ENCODE data around the gene HHLA2.

Gene HHLA2

GRCh38 chr3:108391917-108392593 lies 95.7 kb downstream of the HHLA2 start:
- no peak overlapping the region for H3K4me3 ChIP-seq (ENCODE audit: low read depth, low read length)

DNA sequence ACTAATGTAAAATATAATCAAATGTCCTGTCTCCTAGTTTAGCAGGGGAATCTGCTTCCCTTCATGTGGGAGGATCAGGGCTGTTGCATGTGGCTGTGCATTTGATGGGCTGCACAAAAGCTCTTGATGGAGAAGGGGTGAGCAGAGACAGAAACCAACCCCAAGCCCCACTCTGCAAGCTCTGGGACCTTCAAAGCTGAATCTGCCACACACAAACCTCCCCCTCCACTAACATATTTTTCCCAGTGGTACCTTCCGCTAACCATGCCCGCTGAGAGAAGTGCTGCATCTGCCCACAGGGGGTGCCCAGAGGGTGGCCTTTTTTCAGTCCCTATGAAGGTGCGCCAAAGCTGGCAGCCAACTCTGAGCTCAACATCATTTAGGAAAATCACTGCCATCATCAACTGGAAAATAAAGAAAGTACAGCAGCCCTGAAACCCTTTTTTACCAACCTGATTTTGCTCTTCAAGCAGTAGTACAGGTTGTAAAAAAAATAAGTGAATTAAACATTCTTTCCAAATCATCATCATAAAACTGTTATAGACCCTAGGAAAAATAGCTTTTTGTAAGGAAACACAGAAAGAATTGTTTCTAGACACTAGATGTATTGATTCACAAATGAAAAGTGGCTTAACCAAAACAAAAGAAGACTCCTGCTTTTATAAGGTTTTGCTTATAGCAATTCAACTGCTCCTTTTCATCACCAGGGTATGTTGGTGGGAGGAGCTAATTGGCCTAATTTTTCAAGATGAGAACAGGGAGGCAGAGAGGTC lies 97.0 kb downstream of the HHLA2 start:
- no peak overlapping the region for H3K4me3 ChIP-seq (ENCODE audit: low read depth, low read length)

GRCh38 chr3:108394016-108394415 lies 97.7 kb downstream of the HHLA2 start:
- H3K4me3 ChIP-seq (ENCODE audit: low read depth, low read length), result no peak overlapping the region

DNA sequence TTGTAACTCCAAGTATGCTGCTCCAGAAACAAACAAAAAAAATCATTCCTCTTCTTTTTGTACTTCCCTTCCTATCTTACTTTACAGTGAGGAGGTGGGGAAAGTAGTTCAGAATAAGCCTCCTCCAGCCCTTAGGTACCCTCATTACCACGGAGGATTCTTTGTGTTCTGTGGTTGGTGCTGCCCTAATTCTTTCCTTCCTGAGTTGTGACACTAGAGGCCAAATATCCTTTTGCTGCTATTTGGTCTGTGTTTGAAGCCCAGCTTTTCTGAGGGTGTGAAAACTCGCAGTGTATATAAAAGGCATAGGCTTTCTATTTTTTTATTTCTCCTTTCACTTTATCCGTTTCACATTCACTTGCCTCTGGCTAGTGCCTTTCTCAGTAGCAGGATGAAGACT lies 98.2 kb downstream of the HHLA2 start:
- no peak overlapping the region for H3K4me3 ChIP-seq (ENCODE audit: low read depth, low read length)

DNA sequence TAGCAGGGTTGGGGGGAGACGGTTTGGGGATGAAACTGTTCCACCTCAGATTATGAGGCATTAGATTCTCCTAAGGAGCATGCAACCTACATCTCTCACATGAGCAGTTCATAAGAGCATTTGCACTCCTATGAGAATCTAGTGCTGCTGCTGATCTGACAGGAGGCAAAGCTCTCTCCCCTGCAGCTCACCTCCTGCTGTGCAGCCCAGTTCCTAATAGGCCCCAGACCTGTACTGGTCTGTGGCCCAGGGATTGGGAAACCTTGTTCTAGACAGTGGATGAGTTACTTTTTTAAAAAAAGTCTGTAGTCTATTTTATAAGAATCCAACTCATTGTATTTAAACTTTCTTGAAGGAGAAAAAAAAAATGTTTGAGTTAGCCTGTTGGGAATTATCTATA lies 100.0 kb downstream of the HHLA2 start:
- no peak overlapping the region for H3K4me3 ChIP-seq (ENCODE audit: low read depth, low read length)

DNA sequence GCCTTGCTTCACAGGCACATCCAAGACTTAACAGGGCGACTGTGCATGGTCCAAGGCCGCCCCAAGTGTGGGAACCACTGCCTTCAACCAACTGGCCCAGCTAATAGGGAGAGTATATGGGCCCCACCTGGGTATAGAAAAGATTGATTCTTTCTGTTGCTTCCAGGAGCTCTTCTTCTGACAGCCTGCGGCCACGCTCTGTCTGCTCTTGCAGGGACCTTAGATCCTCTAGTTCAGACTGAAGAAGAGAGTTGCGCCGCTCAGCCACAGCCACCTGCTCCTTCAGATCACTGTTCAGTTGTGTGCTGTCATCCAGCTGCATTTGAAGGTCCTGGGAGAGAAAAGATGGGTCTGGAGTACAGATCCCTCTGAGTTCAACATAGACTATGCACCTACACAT lies 102.2 kb downstream of the HHLA2 start:
- H3K4me3 ChIP-seq (ENCODE audit: low read depth, low read length), result no peak overlapping the region

GRCh38 chr3:108401836-108402235 lies 105.5 kb downstream of the HHLA2 start:
- H3K4me3 ChIP-seq (ENCODE audit: low read depth, low read length), result no peak overlapping the region

- H3K4me3 ChIP-seq (ENCODE audit: low read depth, low read length), result no peak overlapping the region
Observed at GRCh38 chr3:108403198-108403597, 106.8 kb downstream of the HHLA2 start.

GRCh38 chr3:108403686-108404345 lies 107.5 kb downstream of the HHLA2 start:
- no peak overlapping the region for H3K4me3 ChIP-seq (ENCODE audit: low read depth, low read length)

GRCh38 chr3:108404368-108404767 lies 108.0 kb downstream of the HHLA2 start:
- no peak overlapping the region for H3K4me3 ChIP-seq (ENCODE audit: low read depth, low read length)

GRCh38 chr3:108406063-108406660 lies 109.8 kb downstream of the HHLA2 start:
- H3K4me3 ChIP-seq (ENCODE audit: low read depth, low read length), result no peak overlapping the region

DNA sequence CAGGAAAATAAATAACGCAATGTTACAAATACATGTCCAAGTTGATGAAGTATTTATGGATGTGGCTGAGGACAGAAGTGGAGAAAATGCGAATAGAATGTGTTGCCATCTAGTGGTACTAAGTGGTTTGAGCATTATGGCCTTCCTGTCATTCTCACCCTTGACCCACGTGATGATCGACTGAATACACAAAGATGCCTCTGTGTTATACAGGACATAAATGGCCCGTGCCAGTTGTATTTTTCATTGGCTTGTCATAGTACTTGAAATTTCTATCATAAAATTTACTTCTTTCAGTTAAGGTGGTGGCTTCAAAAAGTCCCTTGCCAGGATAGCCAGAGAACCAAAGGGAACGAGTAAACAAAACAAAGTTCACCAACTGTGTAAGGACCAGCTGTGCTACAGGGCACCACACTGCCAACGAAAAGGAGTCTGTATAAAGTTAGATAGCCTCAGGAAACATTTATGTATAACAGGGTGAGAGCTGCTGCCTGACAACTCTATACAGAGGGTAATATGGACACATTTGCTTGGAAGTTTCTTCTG lies 110.4 kb downstream of the HHLA2 start:
- H3K4me3 ChIP-seq (ENCODE audit: low read depth, low read length), result no peak overlapping the region

DNA sequence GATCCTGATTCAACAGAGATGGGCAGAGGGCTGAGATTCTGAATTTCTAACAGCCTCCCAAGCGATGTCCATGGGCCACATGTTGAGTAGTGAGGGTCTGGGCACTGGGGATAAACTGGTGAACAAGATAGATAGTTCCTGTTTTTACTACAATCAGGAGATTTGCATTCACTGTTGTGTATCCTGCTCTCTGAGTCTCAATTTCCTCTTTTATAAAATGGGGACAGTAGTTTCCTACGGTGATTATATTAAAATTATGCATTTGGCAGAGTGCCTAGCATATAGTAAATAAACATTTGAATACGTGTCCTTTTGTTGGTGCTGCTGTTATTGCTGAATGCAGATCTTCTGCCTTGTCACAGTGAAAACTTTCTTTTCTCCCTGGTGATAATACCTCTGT lies 111.5 kb downstream of the HHLA2 start:
- H3K4me3 ChIP-seq (ENCODE audit: low read depth, low read length), result no peak overlapping the region

- H3K4me3 ChIP-seq (ENCODE audit: low read depth, low read length), result no peak overlapping the region
Observed at GRCh38 chr3:108408883-108409799, 112.8 kb downstream of the HHLA2 start.

- H3K4me3 ChIP-seq (ENCODE audit: low read depth, low read length), result no peak overlapping the region
Observed at GRCh38 chr3:108409800-108410178, 113.4 kb downstream of the HHLA2 start.

GRCh38 chr3:108410531-108410984 lies 114.2 kb downstream of the HHLA2 start:
- H3K4me3 ChIP-seq (ENCODE audit: low read depth, low read length), result no peak overlapping the region

GRCh38 chr3:108412121-108412750 lies 115.9 kb downstream of the HHLA2 start:
- no peak overlapping the region for H3K4me3 ChIP-seq (ENCODE audit: low read depth, low read length)

DNA sequence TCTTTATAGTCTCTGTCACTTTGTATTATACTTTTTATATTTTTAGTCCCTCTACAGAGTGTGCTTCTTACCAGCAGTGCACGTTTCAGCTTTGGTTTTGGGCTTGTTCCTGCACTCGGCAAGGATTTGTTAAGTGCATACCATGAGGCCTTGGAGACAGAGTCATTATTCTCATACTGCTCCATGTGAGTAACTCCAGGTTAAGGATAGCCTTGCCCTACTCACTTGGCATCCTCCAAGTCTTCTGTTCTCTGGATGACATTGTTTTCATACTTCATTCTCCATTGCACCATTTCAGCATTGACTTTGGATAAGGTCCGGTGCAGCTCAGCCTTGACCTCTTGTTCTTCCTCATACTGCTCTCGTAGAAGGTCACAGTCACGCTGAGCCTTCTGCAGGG lies 117.7 kb downstream of the HHLA2 start:
- no peak overlapping the region for H3K4me3 ChIP-seq (ENCODE audit: low read depth, low read length)

DNA sequence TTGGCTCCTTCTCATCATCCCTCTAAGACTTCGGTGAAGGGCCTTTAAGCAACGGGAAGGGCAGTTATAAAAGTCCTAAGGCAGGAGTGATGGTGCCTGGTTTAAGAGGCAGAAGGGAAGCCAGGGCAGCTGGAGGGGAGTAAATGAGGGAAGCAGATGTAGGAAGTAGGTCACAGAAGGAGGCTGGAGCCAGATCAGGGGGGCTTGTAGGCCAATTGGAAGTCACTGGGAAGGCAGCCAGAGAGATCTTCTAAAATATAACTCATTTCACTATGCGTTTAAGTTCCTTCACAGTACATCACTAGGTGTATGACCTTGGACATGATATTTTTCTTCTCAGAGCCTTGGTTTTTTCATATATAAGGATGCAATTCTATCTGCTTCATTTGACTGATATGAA lies 119.3 kb downstream of the HHLA2 start:
- no peak overlapping the region for H3K4me3 ChIP-seq (ENCODE audit: low read depth, low read length)
